Mucosa of descending colon (tissue), 3 donors: ENCODE data around the gene FANCE. TPM values are rescaled to one million over a fixed set of nuclear protein-coding genes. Genes with fewer than 3 reads are reported as not detected.

Experiments used
- ATAC-seq: fragments of 200-7000 bp; cut with Tn5 transposase; one replicate; pipeline ENCODE4 v1.9.1; 2020; ENCODE audit warnings: mild to moderate bottlenecking, moderate library complexity
- DNase-seq, 3 donors: peaks; one replicate each; pipeline ENCODE4 v3.0.0-alpha.2; 2020
- H3K36me3 ChIP-seq: fragments of 200-600 bp; one replicate; pipeline ENCODE4 v1.8.0; 2021; ENCODE audit warnings: low read depth, mild to moderate bottlenecking
- H3K4me1 ChIP-seq: fragments of 200-600 bp; one replicate; pipeline ENCODE4 v1.8.0; 2021; ENCODE audit warnings: low read depth, mild to moderate bottlenecking
- H3K4me3 ChIP-seq: fragments of 200-600 bp; one replicate; pipeline ENCODE4 v1.8.0; 2021; ENCODE audit warnings: mild to moderate bottlenecking
- H3K9me3 ChIP-seq: fragments of 200-600 bp; one replicate; pipeline ENCODE4 v1.8.0; 2021; ENCODE audit warnings: mild to moderate bottlenecking
- intact Hi-C, 2 donors: fragments of 100-400 bp; cut with DNase I in 1 of 2; cut with micrococcal nuclease in 1 of 2; formaldehyde crosslinking; loops; one replicate each; pipeline versions ENCODE4 v1.11.0 to v1.11.1; 2022; cut with DNase I, micrococcal nuclease
- total RNA-seq, 3 donors: library from RNA; stranded (reverse); fragmentation: NEBNext Ultra II Directional in 2 of 3; extraction: Animal tissue kit (Norgen Biotek cat#: 25700) in 2 of 3; gene quantifications; one replicate each; pipeline versions ENCODE4 v1.2.1 to v1.2.4, GENCODE V29; 2021 to 2023
- TF ChIP-seq, protein P1 (sequence below): fragments of 200-600 bp; IDR thresholded peaks from one replicate; pipeline ENCODE4 v1.8.0; 2022; ENCODE audit warnings: antibody characterized with exemption, mild to moderate bottlenecking
- donor health status: DM: no; HTN: no; CAD: no; lungs with moderate emphysema.
- donor health status: DM: no; HTN: no; CAD: no.
- donor health status: DM: no; HTN: yes; CAD: no.

FANCE gene
- total RNA-seq, 3 donors from 2014 or later, result 4.1 to 5.0 (median 4.4) TPM

DNA sequence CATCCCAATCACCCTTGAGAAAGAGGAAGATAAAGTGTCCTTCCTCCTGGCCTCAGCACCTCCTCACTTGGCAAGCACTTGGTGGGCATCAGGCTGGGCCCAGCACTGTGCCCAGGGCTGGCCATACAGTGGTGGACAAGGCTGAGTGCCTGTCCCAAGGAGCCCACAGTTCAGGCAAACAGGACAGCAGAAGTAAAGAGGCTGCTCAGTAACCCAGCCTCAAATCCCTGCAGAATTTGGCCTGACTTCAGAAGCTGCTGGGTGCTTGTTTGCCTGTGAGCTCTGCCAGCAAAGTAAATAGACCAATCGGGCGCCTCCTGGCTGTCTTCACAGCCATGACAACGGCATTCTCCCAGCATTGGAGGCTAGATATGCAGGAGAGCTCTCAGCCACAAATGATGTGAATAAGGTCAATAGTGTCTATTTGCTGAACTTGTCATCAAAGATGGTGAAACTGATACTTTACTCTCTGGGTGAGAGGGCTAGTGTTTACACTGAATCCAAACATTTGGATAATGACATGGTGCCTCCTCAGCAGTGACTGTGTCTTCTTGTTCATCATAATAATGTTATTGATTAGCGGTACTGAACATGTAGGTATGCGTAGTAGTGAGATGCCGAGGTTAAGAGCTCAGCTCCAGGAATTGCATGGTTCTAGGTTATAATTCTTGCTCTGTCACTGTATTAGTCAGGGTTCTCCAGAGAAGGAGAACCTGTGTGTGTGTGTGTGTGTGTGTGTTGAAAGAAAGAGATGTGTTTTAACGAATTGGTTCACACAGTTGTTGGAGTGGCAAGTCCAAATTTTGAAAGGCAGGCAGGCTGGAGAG, 36.9 kb upstream of the FANCE start:
- DNase-seq, result peak in 2 of 3 donors; percentile 76 to 84
- Histone ChIP-seq H3K9me3 (no peaks in the 10 kb centered on the region), H3K4me1 (peaks cover 17% of the 10 kb centered on the region), H3K36me3 (no peaks in the 10 kb centered on the region), H3K4me3 (no peak overlapping the region)
- intact Hi-C loops, result no loop called here
- TF ChIP-seq, protein P1, sequence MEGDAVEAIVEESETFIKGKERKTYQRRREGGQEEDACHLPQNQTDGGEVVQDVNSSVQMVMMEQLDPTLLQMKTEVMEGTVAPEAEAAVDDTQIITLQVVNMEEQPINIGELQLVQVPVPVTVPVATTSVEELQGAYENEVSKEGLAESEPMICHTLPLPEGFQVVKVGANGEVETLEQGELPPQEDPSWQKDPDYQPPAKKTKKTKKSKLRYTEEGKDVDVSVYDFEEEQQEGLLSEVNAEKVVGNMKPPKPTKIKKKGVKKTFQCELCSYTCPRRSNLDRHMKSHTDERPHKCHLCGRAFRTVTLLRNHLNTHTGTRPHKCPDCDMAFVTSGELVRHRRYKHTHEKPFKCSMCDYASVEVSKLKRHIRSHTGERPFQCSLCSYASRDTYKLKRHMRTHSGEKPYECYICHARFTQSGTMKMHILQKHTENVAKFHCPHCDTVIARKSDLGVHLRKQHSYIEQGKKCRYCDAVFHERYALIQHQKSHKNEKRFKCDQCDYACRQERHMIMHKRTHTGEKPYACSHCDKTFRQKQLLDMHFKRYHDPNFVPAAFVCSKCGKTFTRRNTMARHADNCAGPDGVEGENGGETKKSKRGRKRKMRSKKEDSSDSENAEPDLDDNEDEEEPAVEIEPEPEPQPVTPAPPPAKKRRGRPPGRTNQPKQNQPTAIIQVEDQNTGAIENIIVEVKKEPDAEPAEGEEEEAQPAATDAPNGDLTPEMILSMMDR, result peak; percentile 34
- peak; percentile 75 for ATAC-seq

DNA sequence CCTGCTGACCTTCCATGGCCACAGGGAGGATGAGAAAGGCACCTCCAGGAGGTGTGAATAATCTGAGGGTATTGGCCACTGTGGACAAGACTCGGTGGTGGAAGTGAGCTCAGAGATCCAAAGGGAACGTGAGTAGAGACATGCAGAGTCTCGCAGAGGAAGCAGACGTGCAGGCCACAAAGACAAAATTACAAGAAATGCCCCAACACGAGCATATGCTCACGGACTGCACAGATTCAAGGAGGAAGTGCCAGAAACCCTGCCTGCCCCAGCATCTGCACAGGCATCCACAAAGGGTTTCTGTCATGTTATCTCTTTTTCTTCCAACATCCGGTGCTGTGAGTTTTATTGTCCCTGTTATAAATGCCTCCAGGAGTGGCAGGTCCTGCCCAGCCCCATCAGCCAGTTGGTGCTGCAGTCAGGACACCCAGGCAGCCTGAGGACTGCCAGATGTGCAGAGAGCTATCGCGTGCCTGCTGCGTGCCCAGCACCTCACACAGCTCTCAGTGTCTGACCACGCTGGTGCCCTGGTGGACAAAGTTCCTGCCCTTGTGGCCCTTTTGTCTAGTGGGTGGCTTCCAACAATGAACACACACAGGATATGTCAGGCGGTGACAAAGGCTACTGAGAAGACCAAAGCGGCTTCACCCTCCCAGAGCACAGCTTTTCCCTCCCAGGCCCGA, 34.0 kb upstream of the FANCE start:
- Histone ChIP-seq H3K9me3 (no peaks in the 10 kb centered on the region), H3K4me1 (peaks cover 17% of the 10 kb centered on the region), H3K36me3 (no peaks in the 10 kb centered on the region), H3K4me3 (no peak overlapping the region)
- DNase-seq (peak; percentile 64 to 75 (median 74)), ATAC-seq (peak; percentile 91)
- intact Hi-C loops, result no loop called here
- TF ChIP-seq, protein P1, result no peak

DNA sequence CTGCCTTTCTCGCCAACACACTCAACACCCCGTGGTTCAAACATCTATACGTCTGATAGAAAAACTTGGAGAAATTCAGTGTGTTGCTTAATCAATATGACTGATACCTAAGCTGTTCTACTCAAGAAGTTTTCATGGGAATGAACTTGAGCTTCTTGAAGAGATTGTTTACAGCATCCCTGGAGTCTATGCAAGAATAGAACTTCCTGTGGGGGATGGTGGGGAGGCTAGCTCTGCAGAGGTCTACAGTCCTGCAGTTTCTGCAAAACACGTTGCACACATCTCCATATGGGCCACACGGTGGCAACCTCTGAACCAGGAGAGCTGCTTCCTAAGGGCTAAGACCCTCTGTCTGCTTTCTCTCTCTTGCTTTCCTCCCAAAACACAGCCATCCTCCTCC, 32.7 kb upstream of the FANCE start:
- Histone ChIP-seq H3K4me3 (no peak overlapping the region), H3K4me1 (peaks cover 17% of the 10 kb centered on the region), H3K9me3 (no peaks in the 10 kb centered on the region), H3K36me3 (no peaks in the 10 kb centered on the region)
- intact Hi-C loops, result no loop called here
- DNase-seq (no peak), ATAC-seq (peak; percentile 10)
- TF ChIP-seq, protein P1, result no peak

DNA sequence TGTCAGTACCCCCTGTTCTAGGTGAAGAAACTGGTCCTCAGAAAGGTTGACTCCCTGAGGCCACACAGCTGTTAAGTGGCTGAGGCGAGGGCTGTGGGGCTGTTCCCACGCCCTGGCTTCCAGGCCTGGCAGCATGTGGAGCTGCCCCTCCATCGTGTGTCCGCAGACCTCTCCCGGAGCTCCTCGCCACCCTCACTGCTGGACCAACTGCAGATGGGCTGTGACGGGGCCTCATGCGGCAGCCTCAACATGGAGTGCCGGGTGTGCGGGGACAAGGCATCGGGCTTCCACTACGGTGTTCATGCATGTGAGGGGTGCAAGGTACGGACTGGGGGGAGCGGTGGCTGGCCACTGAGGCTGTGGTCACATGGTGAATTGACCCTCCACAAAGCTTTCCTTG, 32.2 kb upstream of the FANCE start:
- H3K9me3 ChIP-seq, result no peaks in the 10 kb centered on the region
- no peak for ATAC-seq
- TF ChIP-seq, protein P1, result no peak
- H3K4me3 ChIP-seq, result no peak overlapping the region
- intact Hi-C loops, result no loop called here
- no peak for DNase-seq
- peaks cover 12% of the 10 kb centered on the region for H3K4me1 ChIP-seq
- H3K36me3 ChIP-seq, result no peaks in the 10 kb centered on the region

DNA sequence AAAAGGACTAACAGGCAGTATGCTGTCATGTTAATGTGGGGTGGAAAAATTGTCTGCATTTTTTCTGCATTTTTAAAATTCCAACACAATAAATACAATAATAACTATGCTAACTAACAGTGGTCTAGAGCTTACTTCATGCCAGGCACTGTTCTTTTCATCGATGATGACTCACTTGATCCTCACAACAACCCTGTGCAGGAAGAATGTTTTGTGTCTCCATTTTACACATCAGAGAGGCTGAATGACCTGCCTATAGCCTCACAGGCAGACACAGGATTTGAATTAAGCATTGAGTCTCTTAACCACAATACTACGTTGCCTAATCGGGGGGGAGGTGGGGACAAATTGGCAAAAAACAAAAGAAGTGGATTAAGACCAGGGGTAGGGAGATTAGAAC, 26.9 kb upstream of the FANCE start:
- Histone ChIP-seq H3K36me3 (no peaks in the 10 kb centered on the region), H3K9me3 (peaks cover 13% of the 10 kb centered on the region), H3K4me3 (no peak overlapping the region), H3K4me1 (no peaks in the 10 kb centered on the region)
- TF ChIP-seq, protein P1, result no peak
- intact Hi-C loops, result no loop called here
- DNase-seq (no peak), ATAC-seq (no peak)
